Measurements from ENCODE around the gene TFEB.

TFEB gene

GRCh38 chr6:41763470-41763869 lies 28.1 kb upstream of the TFEB start:
- no peak for DNase-seq

- DNase-seq, result no peak
Measured at GRCh38 chr6:41759905-41760579, 24.6 kb upstream of the TFEB start.

GRCh38 chr6:41759106-41759904 lies 23.9 kb upstream of the TFEB start:
- DNase-seq, result no peak

GRCh38 chr6:41758641-41759035 lies 23.2 kb upstream of the TFEB start:
- no peak for DNase-seq

- DNase-seq, result no peak
Measured at GRCh38 chr6:41757931-41758640, 22.7 kb upstream of the TFEB start.

GRCh38 chr6:41757271-41757670 lies 21.9 kb upstream of the TFEB start:
- DNase-seq, result no peak

- no peak for DNase-seq
Measured at GRCh38 chr6:41756354-41756753, 20.9 kb upstream of the TFEB start.

GRCh38 chr6:41755895-41756294 lies 20.5 kb upstream of the TFEB start:
- no peak for DNase-seq

GRCh38 chr6:41750374-41750773 lies 15.0 kb upstream of the TFEB start:
- no peak for DNase-seq

- no peak for DNase-seq
Measured at GRCh38 chr6:41748542-41748941, 13.1 kb upstream of the TFEB start.

GRCh38 chr6:41748102-41748477 lies 12.7 kb upstream of the TFEB start:
- no peak for DNase-seq

- no peak for DNase-seq
Measured at GRCh38 chr6:41747256-41748101, 12.1 kb upstream of the TFEB start, which contains the start of gene PGC. Gene PGC (minus strand): TSS chr6:41747397. CDS start chr6:41747334, 63 bp downstream.

- no peak for DNase-seq
Measured at GRCh38 chr6:41746107-41746506, 10.7 kb upstream of the TFEB start.

GRCh38 chr6:41744236-41744787 lies 8.9 kb upstream of the TFEB start:
- no peak for DNase-seq

GRCh38 chr6:41743406-41744235 lies 8.2 kb upstream of the TFEB start:
- no peak for DNase-seq

- DNase-seq, result no peak
Measured at GRCh38 chr6:41741625-41742490, 6.5 kb upstream of the TFEB start.

GRCh38 chr6:41740366-41741162 lies 5.2 kb upstream of the TFEB start:
- DNase-seq, result no peak

- DNase-seq, result no peak
Measured at GRCh38 chr6:41739041-41739440, 3.6 kb upstream of the TFEB start.

GRCh38 chr6:41737591-41738130 lies 2.3 kb upstream of the TFEB start:
- no peak for DNase-seq
